ENCODE measurements around the gene RHOT2. TPM values are rescaled to one million over a fixed set of nuclear protein-coding genes. Genes with fewer than 3 reads are reported as not detected.

Gene RHOT2
- total and polyA plus RNA-seq, 9 of the 15 experiments (the other 6 are each of a cell fraction or from before 2014, with no cell fraction given) = 5.0 to 373 (median 112) TPM

GRCh38 chr16:720447-720989, 52.6 kb downstream of the RHOT2 start (continued):
- TF ChIP-seq ZNF354B (CRISPR knock-in tag; IDR thresholded peaks at IDR 0.05) (no peak), EGR1 (conservative IDR thresholded peaks at IDR 0.05) (peak; percentile 60), KHSRP (IDR thresholded peaks at IDR 0.05) (no peak), ZNF134 (CRISPR knock-in tag; conservative IDR thresholded peaks at IDR 0.05) (no peak), NFIC (IDR thresholded peaks at IDR 0.05) (no peak), ZNF124 (CRISPR knock-in tag; IDR thresholded peaks at IDR 0.05) (no peak), SP2 (IDR thresholded peaks at IDR 0.05; ENCODE audit: extremely low read depth, low read depth, low read length, poor library complexity, severe bottlenecking) (no peak), MYC (IDR thresholded peaks at IDR 0.05; ENCODE audit: low read depth, low read length) (no peak), MYC (CRISPR knock-in tag; IDR thresholded peaks at IDR 0.05; ENCODE audit: borderline replicate concordance, low read depth) (no peak), XRCC4 (IDR thresholded peaks at IDR 0.05; ENCODE audit: extremely low read depth, insufficient read depth, insufficient read length) (no peak), ZNF445 (CRISPR knock-in tag; IDR thresholded peaks at IDR 0.05; ENCODE audit: low read depth) (no peak), ZNF444 (CRISPR knock-in tag; IDR thresholded peaks at IDR 0.05) (no peak), STAT5B (CRISPR knock-in tag; IDR thresholded peaks at IDR 0.05) (no peak), TCF7 (IDR thresholded peaks at IDR 0.05; ENCODE audit: borderline replicate concordance) (no peak), NEUROD1 (IDR thresholded peaks at IDR 0.05; ENCODE audit: borderline replicate concordance, low read depth, low read length, partially characterized antibody) (no peak), CEBPG (CRISPR knock-in tag; IDR thresholded peaks at IDR 0.05) (no peak), CEBPG (tag; conservative IDR thresholded peaks at IDR 0.05 in 1 of 2, IDR thresholded peaks at IDR 0.05 in 1 of 2) (no peak), YBX1 (IDR thresholded peaks at IDR 0.05) (no peak), AFF1 (IDR thresholded peaks at IDR 0.05; ENCODE audit: low read depth in 1 of 2, partially characterized antibody in 2 of 2) (no peak), NFXL1 (CRISPR knock-in tag; IDR thresholded peaks at IDR 0.05) (no peak), RBM25 (IDR thresholded peaks at IDR 0.05; ENCODE audit: low read depth, low read length, severe bottlenecking) (no peak), ZFP30 (CRISPR knock-in tag; IDR thresholded peaks at IDR 0.05; ENCODE audit: borderline replicate concordance) (no peak), PTBP1 (IDR thresholded peaks at IDR 0.05; ENCODE audit: low read depth, low read length) (0 out of 2 replicates have a peak, but pooled peaks have one; percentile 55), PBX2 (CRISPR knock-in tag; IDR thresholded peaks at IDR 0.05; ENCODE audit: low read depth) (no peak), PBX2 (tag; conservative IDR thresholded peaks at IDR 0.05; ENCODE audit: low read depth) (no peak), CHD2 (IDR thresholded peaks at IDR 0.05; ENCODE audit: low read depth, low read length) (no peak)

All from K562 (cell line).